Ammon's horn (tissue), 1 donor: Measurements from ENCODE around the gene BACE2.
A peak's percentile ranks its signal among the peaks of the same experiment; 100 is the strongest.

Experiments
- DNase-seq: peaks from one replicate; pipeline ENCODE4 v3.0.0-alpha.2; 2016; ENCODE audit warnings: low spot score

BACE2 gene

GRCh38 chr21:41148798-41149197 is 19.2 kb upstream of the BACE2 start:
- DNase-seq, result no peak

GRCh38 chr21:41149199-41149598 is 18.8 kb upstream of the BACE2 start:
- no peak for DNase-seq

- no peak for DNase-seq
Observed at GRCh38 chr21:41152147-41152546, 15.8 kb upstream of the BACE2 start.

- no peak for DNase-seq
Observed at GRCh38 chr21:41153443-41153842, 14.5 kb upstream of the BACE2 start.

GRCh38 chr21:41156142-41156541 is 11.8 kb upstream of the BACE2 start:
- no peak for DNase-seq

GRCh38 chr21:41158026-41158425 is 9.9 kb upstream of the BACE2 start:
- DNase-seq, result no peak

- DNase-seq, result no peak
Observed at GRCh38 chr21:41160036-41160435, 7.9 kb upstream of the BACE2 start.

- no peak for DNase-seq
Observed at GRCh38 chr21:41161428-41161827, 6.5 kb upstream of the BACE2 start.

GRCh38 chr21:41162096-41162495 is 5.9 kb upstream of the BACE2 start:
- no peak for DNase-seq

- DNase-seq, result peak; percentile 22
Observed at GRCh38 chr21:41163091-41163490, 4.9 kb upstream of the BACE2 start.

GRCh38 chr21:41164052-41164451 is 3.9 kb upstream of the BACE2 start:
- no peak for DNase-seq

GRCh38 chr21:41164981-41165655 is 2.8 kb upstream of the BACE2 start:
- DNase-seq, result no peak

- no peak for DNase-seq
Observed at GRCh38 chr21:41166884-41167283, 1.1 kb upstream of the BACE2 start.

GRCh38 chr21:41168391-41169257 is 664 bp downstream of the BACE2 start:
- DNase-seq, result peak; percentile 46

- DNase-seq, result no peak
Observed at GRCh38 chr21:41169258-41169576, 1.3 kb downstream of the BACE2 start.

- no peak for DNase-seq
Observed at GRCh38 chr21:41169701-41170100, 1.7 kb downstream of the BACE2 start.

GRCh38 chr21:41170442-41170841 is 2.5 kb downstream of the BACE2 start:
- DNase-seq, result no peak

- peak; percentile 35 for DNase-seq
Observed at GRCh38 chr21:41170859-41171609, 3.1 kb downstream of the BACE2 start.

- no peak for DNase-seq
Observed at GRCh38 chr21:41175080-41175479, 7.1 kb downstream of the BACE2 start.

GRCh38 chr21:41176846-41177245 is 8.9 kb downstream of the BACE2 start:
- DNase-seq, result no peak

GRCh38 chr21:41180752-41181151 is 12.8 kb downstream of the BACE2 start:
- DNase-seq, result no peak

- no peak for DNase-seq
Observed at GRCh38 chr21:41182547-41182946, 14.6 kb downstream of the BACE2 start.

- DNase-seq, result no peak
Observed at GRCh38 chr21:41183575-41183974, 15.6 kb downstream of the BACE2 start.
